WTC11 (cell line): ENCODE data around the gene ADAMTS15. TPM values are rescaled to one million over a fixed set of nuclear protein-coding genes. Genes with fewer than 3 reads are reported as not detected.

ENCODE experiments used
- ATAC-seq: fragments of 200-7000 bp; cut with Tn5 transposase; 2 replicates; pipeline ENCODE4 v1.10.0; 2021; ENCODE audit warnings: mild to moderate bottlenecking, moderate library complexity
- CTCF ChIA-PET: fragments of 300-600 bp; sonication (Branson Sonifier 250); formaldehyde crosslinking; loops from one replicate; lab custom pipeline; 2021; ENCODE audit warnings: antibody characterized with exemption; lab: Charles Lee
- POLR2A ChIA-PET: fragments of 350-600 bp; sonication (Branson Sonifier 250); formaldehyde crosslinking; loops from one replicate; lab custom pipeline; 2021; ENCODE audit warnings: antibody characterized with exemption; lab: Charles Lee
- DNase-seq: peaks from one replicate; pipeline ENCODE4 v3.0.0; 2021; ENCODE audit warnings: low spot score
- H3K27ac Mint-ChIP-seq: 2 replicates; pipeline ENCODE4 v1.8.0; 2021; ENCODE audit warnings: mixed read lengths
- H3K27me3 Mint-ChIP-seq: 2 replicates; pipeline ENCODE4 v1.8.0; 2021; ENCODE audit warnings: low read depth, mild to moderate bottlenecking, moderate library complexity, mixed read lengths
- H3K36me3 Mint-ChIP-seq: 2 replicates; pipeline ENCODE4 v1.8.0; 2021; ENCODE audit warnings: mixed read lengths
- H3K4me1 Mint-ChIP-seq: 2 replicates; pipeline ENCODE4 v1.8.0; 2022; ENCODE audit warnings: mixed read lengths
- H3K4me3 Mint-ChIP-seq: 2 replicates; pipeline ENCODE4 v1.8.0; 2021; ENCODE audit warnings: mild to moderate bottlenecking, moderate library complexity, mixed read lengths
- H3K9me3 Mint-ChIP-seq: 2 replicates; pipeline ENCODE4 v1.8.0; 2021; ENCODE audit warnings: mixed read lengths
- ESRRA ChIP-seq: sonication (generic); formaldehyde crosslinking; IDR thresholded peaks from 2 replicates; pipeline ENCODE4 v1.8.1; 2022; ENCODE audit warnings: mild to moderate bottlenecking, missing genetic modification reagents, borderline replicate concordance
- HMGA2 ChIP-seq: fragments of 250-450 bp; sonication (Bioruptor Pico); IDR thresholded peaks from 2 replicates; pipeline ENCODE4 v1.4.0; 2021; ENCODE audit warnings: mild to moderate bottlenecking, moderate library complexity
- NR1H2 ChIP-seq: sonication (generic); formaldehyde crosslinking; IDR thresholded peaks from 2 replicates; pipeline ENCODE4 v1.9.0; 2021; ENCODE audit warnings: mild to moderate bottlenecking, moderate library complexity, missing genetic modification reagents
- ZBTB21 ChIP-seq: sonication (generic); formaldehyde crosslinking; IDR thresholded peaks from 2 replicates; pipeline ENCODE4 v1.8.1; 2023; ENCODE audit warnings: mild to moderate bottlenecking, missing genetic modification reagents, borderline replicate concordance
- ZNF219 ChIP-seq: sonication (generic); formaldehyde crosslinking; IDR thresholded peaks from 2 replicates; pipeline ENCODE4 v1.8.0; 2023; ENCODE audit warnings: missing genetic modification reagents, mild to moderate bottlenecking, borderline replicate concordance
- ZNF232 ChIP-seq: sonication (generic); formaldehyde crosslinking; IDR thresholded peaks from 2 replicates; pipeline ENCODE4 v1.8.0; 2022; ENCODE audit warnings: mild to moderate bottlenecking, missing genetic modification reagents
- total RNA-seq: library from RNA; stranded (reverse); gene quantifications from 3 replicates; pipeline ENCODE4 v1.2.3, GENCODE V29; 2021
- TF ChIP-seq, protein P1 (sequence below): fragments of 250-450 bp; sonication (Bioruptor Pico); IDR thresholded peaks from 2 replicates; pipeline ENCODE4 v1.9.0; 2021; ENCODE audit warnings: mild to moderate bottlenecking
- TF ChIP-seq, protein P2 (sequence below): fragments of 250-450 bp; sonication (Bioruptor Pico); conservative IDR thresholded peaks from 2 replicates; pipeline ENCODE4 v1.9.0; 2021; ENCODE audit warnings: mild to moderate bottlenecking
- TF ChIP-seq, protein P3 (sequence below): sonication (generic); formaldehyde crosslinking; conservative IDR thresholded peaks from 2 replicates; pipeline ENCODE4 v1.8.1; 2023; ENCODE audit warnings: mild to moderate bottlenecking, low read depth, missing genetic modification reagents, moderate library complexity
- TF ChIP-seq, protein P4 (sequence below): sonication (generic); formaldehyde crosslinking; IDR thresholded peaks from 2 replicates; pipeline ENCODE4 v1.8.1; 2022; ENCODE audit warnings: mild to moderate bottlenecking, moderate library complexity, missing genetic modification reagents
- TF ChIP-seq, protein P5 (sequence below): sonication (generic); formaldehyde crosslinking; IDR thresholded peaks from 2 replicates; pipeline ENCODE4 v1.8.0; 2022; ENCODE audit warnings: mild to moderate bottlenecking, missing genetic modification reagents
- TF ChIP-seq, protein P6 (sequence below): sonication (generic); formaldehyde crosslinking; IDR thresholded peaks from 2 replicates; pipeline ENCODE4 v1.8.1; 2022; ENCODE audit warnings: mild to moderate bottlenecking, missing genetic modification reagents, moderate library complexity, borderline replicate concordance
- TF ChIP-seq, protein P7 (sequence below): sonication (generic); formaldehyde crosslinking; IDR thresholded peaks from 2 replicates; pipeline ENCODE4 v1.8.0; 2022; ENCODE audit warnings: missing genetic modification reagents
- TF ChIP-seq, protein P8 (sequence below): fragments of 250-450 bp; sonication (Bioruptor Pico); IDR thresholded peaks from 2 replicates; pipeline ENCODE4 v1.9.0; 2021; ENCODE audit warnings: mild to moderate bottlenecking
- TF ChIP-seq, protein P9 (sequence below): fragments of 250-450 bp; sonication (Bioruptor Pico); IDR thresholded peaks from 2 replicates; pipeline ENCODE4 v2.1.2; 2022; ENCODE audit warnings: mild to moderate bottlenecking, moderate library complexity

Gene ADAMTS15
- total RNA-seq, 1 experiment from 2014 or later = 3.7 TPM

DNA sequence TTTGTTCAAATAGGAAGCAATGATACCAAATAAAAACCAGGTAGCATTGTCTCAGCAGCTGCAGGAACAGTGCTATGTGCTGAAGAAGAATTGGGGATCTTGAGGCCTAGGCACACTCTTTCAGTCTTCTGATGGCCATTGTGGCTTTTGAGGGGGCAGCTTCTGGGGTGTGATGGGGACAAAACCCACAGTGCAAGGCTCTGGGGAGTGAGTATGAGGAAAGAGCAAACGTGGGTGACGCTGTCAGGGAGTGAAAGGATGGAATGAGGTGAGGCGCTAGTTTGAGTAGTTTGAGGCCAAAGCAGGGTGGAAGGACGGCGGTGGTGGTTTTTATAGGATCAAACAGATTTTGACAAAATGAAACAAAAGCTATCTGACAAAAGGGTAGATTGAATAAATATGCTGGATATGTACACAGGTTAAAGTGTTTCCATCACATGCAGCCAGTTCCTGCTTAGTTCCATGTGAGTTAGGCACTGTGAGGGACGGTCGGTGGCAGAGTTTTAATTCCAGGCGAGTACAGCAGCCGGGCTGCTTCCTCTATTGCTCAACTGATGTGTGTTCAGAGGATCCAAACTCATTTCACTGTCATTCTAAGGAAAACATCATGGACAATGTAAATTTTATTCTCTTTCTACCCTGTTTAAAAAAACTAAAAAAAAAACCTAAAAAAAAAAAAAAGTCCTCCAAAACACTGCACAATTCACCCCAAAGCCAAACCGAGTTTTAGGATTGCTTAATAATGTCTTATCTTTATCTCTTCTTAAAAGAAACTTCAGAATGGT, 18.9 kb downstream of the ADAMTS15 start:
- Mint-ChIP-seq H3K27ac (no peak overlapping the region), H3K4me3 (no peak overlapping the region), H3K27me3 (no peaks in the 10 kb centered on the region), H3K36me3 (no peaks in the 10 kb centered on the region), H3K4me1 (no peaks in the 10 kb centered on the region), H3K9me3 (no peaks in the 10 kb centered on the region)
- no peak for TF ChIP-seq ZNF219
- TF ChIP-seq, protein P1, sequence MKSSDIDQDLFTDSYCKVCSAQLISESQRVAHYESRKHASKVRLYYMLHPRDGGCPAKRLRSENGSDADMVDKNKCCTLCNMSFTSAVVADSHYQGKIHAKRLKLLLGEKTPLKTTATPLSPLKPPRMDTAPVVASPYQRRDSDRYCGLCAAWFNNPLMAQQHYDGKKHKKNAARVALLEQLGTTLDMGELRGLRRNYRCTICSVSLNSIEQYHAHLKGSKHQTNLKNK = no peak
- no peak for TF ChIP-seq ESRRA (CRISPR knock-in tag)
- TF ChIP-seq, protein P2, sequence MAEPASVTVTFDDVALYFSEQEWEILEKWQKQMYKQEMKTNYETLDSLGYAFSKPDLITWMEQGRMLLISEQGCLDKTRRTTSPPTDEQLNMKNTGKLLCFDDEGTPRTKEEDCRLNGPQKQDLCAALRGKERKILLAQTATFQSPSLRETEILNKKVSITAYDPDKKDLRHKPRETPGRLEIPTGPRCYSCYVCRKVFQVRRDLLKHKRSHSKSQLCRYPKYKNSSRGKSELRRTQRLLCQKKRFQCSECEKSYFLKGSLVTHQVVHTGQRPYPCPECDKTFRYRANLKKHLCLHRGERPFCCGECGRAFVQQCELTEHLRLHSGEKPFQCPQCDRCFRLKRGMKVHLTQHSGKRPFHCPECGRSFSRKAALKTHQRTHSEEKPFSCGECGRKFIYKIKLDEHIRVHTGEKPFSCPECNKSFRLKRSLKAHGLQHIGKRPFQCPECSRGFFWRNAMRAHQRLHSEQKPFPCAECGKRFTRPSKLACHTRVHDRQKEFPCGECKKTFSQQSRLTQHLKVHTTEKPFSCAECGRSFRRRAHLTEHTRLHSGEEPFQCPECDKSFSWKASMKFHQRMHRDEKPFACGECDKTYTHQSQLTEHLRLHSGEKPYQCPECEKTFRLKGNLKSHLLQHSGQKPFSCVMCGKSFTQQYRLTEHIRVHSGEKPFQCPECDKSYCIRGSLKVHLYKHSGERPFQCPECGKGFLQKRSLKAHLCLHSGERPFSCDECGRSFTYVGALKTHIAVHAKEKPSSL (CRISPR knock-in tag) = no peak
- TF ChIP-seq, protein P3, sequence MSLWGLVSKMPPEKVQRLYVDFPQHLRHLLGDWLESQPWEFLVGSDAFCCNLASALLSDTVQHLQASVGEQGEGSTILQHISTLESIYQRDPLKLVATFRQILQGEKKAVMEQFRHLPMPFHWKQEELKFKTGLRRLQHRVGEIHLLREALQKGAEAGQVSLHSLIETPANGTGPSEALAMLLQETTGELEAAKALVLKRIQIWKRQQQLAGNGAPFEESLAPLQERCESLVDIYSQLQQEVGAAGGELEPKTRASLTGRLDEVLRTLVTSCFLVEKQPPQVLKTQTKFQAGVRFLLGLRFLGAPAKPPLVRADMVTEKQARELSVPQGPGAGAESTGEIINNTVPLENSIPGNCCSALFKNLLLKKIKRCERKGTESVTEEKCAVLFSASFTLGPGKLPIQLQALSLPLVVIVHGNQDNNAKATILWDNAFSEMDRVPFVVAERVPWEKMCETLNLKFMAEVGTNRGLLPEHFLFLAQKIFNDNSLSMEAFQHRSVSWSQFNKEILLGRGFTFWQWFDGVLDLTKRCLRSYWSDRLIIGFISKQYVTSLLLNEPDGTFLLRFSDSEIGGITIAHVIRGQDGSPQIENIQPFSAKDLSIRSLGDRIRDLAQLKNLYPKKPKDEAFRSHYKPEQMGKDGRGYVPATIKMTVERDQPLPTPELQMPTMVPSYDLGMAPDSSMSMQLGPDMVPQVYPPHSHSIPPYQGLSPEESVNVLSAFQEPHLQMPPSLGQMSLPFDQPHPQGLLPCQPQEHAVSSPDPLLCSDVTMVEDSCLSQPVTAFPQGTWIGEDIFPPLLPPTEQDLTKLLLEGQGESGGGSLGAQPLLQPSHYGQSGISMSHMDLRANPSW (CRISPR knock-in tag) = no peak
- TF ChIP-seq HMGA2 (CRISPR knock-in tag) = no peak
- TF ChIP-seq, protein P4, sequence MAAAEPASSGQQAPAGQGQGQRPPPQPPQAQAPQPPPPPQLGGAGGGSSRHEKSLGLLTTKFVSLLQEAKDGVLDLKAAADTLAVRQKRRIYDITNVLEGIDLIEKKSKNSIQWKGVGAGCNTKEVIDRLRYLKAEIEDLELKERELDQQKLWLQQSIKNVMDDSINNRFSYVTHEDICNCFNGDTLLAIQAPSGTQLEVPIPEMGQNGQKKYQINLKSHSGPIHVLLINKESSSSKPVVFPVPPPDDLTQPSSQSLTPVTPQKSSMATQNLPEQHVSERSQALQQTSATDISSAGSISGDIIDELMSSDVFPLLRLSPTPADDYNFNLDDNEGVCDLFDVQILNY (CRISPR knock-in tag) = no peak
- TF ChIP-seq ZNF232 (CRISPR knock-in tag) = no peak
- TF ChIP-seq ZBTB21 = no peak
- TF ChIP-seq NR1H2 (CRISPR knock-in tag) = no peak
- TF ChIP-seq, protein P5, sequence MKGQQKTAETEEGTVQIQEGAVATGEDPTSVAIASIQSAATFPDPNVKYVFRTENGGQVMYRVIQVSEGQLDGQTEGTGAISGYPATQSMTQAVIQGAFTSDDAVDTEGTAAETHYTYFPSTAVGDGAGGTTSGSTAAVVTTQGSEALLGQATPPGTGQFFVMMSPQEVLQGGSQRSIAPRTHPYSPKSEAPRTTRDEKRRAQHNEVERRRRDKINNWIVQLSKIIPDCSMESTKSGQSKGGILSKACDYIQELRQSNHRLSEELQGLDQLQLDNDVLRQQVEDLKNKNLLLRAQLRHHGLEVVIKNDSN = no peak
- TF ChIP-seq, protein P6, sequence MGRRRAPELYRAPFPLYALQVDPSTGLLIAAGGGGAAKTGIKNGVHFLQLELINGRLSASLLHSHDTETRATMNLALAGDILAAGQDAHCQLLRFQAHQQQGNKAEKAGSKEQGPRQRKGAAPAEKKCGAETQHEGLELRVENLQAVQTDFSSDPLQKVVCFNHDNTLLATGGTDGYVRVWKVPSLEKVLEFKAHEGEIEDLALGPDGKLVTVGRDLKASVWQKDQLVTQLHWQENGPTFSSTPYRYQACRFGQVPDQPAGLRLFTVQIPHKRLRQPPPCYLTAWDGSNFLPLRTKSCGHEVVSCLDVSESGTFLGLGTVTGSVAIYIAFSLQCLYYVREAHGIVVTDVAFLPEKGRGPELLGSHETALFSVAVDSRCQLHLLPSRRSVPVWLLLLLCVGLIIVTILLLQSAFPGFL = no peak
- TF ChIP-seq, protein P7, sequence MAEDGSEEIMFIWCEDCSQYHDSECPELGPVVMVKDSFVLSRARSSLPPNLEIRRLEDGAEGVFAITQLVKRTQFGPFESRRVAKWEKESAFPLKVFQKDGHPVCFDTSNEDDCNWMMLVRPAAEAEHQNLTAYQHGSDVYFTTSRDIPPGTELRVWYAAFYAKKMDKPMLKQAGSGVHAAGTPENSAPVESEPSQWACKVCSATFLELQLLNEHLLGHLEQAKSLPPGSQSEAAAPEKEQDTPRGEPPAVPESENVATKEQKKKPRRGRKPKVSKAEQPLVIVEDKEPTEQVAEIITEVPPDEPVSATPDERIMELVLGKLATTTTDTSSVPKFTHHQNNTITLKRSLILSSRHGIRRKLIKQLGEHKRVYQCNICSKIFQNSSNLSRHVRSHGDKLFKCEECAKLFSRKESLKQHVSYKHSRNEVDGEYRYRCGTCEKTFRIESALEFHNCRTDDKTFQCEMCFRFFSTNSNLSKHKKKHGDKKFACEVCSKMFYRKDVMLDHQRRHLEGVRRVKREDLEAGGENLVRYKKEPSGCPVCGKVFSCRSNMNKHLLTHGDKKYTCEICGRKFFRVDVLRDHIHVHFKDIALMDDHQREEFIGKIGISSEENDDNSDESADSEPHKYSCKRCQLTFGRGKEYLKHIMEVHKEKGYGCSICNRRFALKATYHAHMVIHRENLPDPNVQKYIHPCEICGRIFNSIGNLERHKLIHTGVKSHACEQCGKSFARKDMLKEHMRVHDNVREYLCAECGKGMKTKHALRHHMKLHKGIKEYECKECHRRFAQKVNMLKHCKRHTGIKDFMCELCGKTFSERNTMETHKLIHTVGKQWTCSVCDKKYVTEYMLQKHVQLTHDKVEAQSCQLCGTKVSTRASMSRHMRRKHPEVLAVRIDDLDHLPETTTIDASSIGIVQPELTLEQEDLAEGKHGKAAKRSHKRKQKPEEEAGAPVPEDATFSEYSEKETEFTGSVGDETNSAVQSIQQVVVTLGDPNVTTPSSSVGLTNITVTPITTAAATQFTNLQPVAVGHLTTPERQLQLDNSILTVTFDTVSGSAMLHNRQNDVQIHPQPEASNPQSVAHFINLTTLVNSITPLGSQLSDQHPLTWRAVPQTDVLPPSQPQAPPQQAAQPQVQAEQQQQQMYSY (CRISPR knock-in tag) = no peak
- TF ChIP-seq, protein P8, sequence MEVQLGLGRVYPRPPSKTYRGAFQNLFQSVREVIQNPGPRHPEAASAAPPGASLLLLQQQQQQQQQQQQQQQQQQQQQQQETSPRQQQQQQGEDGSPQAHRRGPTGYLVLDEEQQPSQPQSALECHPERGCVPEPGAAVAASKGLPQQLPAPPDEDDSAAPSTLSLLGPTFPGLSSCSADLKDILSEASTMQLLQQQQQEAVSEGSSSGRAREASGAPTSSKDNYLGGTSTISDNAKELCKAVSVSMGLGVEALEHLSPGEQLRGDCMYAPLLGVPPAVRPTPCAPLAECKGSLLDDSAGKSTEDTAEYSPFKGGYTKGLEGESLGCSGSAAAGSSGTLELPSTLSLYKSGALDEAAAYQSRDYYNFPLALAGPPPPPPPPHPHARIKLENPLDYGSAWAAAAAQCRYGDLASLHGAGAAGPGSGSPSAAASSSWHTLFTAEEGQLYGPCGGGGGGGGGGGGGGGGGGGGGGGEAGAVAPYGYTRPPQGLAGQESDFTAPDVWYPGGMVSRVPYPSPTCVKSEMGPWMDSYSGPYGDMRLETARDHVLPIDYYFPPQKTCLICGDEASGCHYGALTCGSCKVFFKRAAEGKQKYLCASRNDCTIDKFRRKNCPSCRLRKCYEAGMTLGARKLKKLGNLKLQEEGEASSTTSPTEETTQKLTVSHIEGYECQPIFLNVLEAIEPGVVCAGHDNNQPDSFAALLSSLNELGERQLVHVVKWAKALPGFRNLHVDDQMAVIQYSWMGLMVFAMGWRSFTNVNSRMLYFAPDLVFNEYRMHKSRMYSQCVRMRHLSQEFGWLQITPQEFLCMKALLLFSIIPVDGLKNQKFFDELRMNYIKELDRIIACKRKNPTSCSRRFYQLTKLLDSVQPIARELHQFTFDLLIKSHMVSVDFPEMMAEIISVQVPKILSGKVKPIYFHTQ = no peak
- TF ChIP-seq, protein P9, sequence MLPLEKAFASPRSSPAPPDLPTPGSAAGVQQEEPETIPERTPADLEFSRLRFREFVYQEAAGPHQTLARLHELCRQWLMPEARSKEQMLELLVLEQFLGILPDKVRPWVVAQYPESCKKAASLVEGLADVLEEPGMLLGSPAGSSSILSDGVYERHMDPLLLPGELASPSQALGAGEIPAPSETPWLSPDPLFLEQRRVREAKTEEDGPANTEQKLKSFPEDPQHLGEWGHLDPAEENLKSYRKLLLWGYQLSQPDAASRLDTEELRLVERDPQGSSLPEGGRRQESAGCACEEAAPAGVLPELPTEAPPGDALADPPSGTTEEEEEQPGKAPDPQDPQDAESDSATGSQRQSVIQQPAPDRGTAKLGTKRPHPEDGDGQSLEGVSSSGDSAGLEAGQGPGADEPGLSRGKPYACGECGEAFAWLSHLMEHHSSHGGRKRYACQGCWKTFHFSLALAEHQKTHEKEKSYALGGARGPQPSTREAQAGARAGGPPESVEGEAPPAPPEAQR (CRISPR knock-in tag) = no peak
- ATAC-seq (no peak), DNase-seq (no peak)
- ChIA-PET POLR2A (no interaction called here), CTCF (no interaction called here)
